CD4-positive, CD25-positive, alpha-beta regulatory T cell (primary cell): ENCODE results near the gene CDC37L1. TPM values are rescaled to one million over a fixed set of nuclear protein-coding genes. Genes with fewer than 3 reads are reported as not detected.
"Not testable (repeated sequence)": the region's sequence is repeated elsewhere in the genome, so short reads cannot be mapped to it uniquely, and the experiment has no call there.

Experiments
- ATAC-seq, 2 donors: fragments of 150-1000 bp; cut with Tn5 transposase; one replicate each; pipeline ENCODE4 v1.10.0; 2021; ENCODE audit warnings: low read depth in 2 of 2, moderate number of reproducible peaks in 2 of 2, moderate library complexity in 1 of 2
- DNase-seq, 3 donors: peaks; one replicate each; pipeline versions ENCODE4 v3.0.0 to v3.0.0-alpha.2; 2012 to 2022; ENCODE audit warnings: mixed read lengths in 1 of 3
- H3K27ac ChIP-seq: one replicate; pipeline ENCODE4 v1.7.0; 2013; ENCODE audit warnings: mild to moderate bottlenecking, low read length; ENCODE audit not compliant: insufficient read depth, poor library complexity, severe bottlenecking
- H3K27me3 ChIP-seq: one replicate; pipeline ENCODE4 v1.7.0; 2013; ENCODE audit warnings: low read length; ENCODE audit not compliant: control insufficient read depth, insufficient read depth
- H3K36me3 ChIP-seq: one replicate; pipeline ENCODE4 v1.7.0; 2013; ENCODE audit warnings: mild to moderate bottlenecking, low read length, moderate library complexity; ENCODE audit not compliant: control insufficient read depth, insufficient read depth
- H3K4me1 ChIP-seq: 2 replicates; pipeline ENCODE4 v1.7.0; 2013; ENCODE audit warnings: mild to moderate bottlenecking, low read length; ENCODE audit not compliant: insufficient read depth, control insufficient read depth, poor library complexity, severe bottlenecking
- H3K4me3 ChIP-seq: one replicate; pipeline ENCODE4 v1.7.0; 2013; ENCODE audit warnings: low read depth, mild to moderate bottlenecking, low read length, moderate library complexity
- H3K9me3 ChIP-seq, 2 experiments: 1 replicate in 1 of 2; 2 replicates in 1 of 2; pipeline ENCODE4 v1.7.0; 2013; ENCODE audit warnings: low read length in 2 of 2, mild to moderate bottlenecking in 1 of 2, moderate library complexity in 1 of 2; ENCODE audit not compliant: control insufficient read depth in 2 of 2
- H3K27ac Mint-ChIP-seq, 3 donors: one replicate each; pipeline ENCODE4 v1.8.0; 2020 to 2022; ENCODE audit warnings: mild to moderate bottlenecking in 3 of 3, mixed read lengths in 3 of 3, moderate library complexity in 2 of 3
- H3K27me3 Mint-ChIP-seq: one replicate; pipeline ENCODE4 v1.8.0; 2022; ENCODE audit warnings: mild to moderate bottlenecking, mixed read lengths
- H3K36me3 Mint-ChIP-seq: one replicate; pipeline ENCODE4 v1.8.0; 2020; ENCODE audit warnings: mixed read lengths
- H3K4me1 Mint-ChIP-seq, 4 donors: one replicate each; pipeline ENCODE4 v1.8.0; 2020 to 2022; ENCODE audit warnings: mixed read lengths in 4 of 4, mild to moderate bottlenecking in 1 of 4
- H3K4me3 Mint-ChIP-seq, 4 donors: one replicate each; pipeline ENCODE4 v1.8.0; 2020 to 2022; ENCODE audit warnings: mild to moderate bottlenecking in 4 of 4, mixed read lengths in 4 of 4, moderate library complexity in 3 of 4
- H3K9me3 Mint-ChIP-seq, 7 donors: one replicate each; pipeline ENCODE4 v1.8.0; 2020 to 2022; ENCODE audit warnings: mixed read lengths in 7 of 7, mild to moderate bottlenecking in 3 of 7, moderate library complexity in 2 of 7
- polyA plus RNA-seq, 4 donors: library from polyadenylated mRNA; unstranded; fragments of 300-500 nt; fragmentation: Illumina TruSeq; gene quantifications; one replicate each; pipeline ENCODE4 v1.2.3, GENCODE V29; 2021
- total RNA-seq: library from RNA; stranded (reverse); gene quantifications from one replicate; pipeline ENCODE4 v1.2.3, GENCODE V29; 2022

CDC37L1 gene
- total and polyA plus RNA-seq, 5 donors from 2014 or later = 14.3 to 27.3 (median 22.9) TPM

DNA sequence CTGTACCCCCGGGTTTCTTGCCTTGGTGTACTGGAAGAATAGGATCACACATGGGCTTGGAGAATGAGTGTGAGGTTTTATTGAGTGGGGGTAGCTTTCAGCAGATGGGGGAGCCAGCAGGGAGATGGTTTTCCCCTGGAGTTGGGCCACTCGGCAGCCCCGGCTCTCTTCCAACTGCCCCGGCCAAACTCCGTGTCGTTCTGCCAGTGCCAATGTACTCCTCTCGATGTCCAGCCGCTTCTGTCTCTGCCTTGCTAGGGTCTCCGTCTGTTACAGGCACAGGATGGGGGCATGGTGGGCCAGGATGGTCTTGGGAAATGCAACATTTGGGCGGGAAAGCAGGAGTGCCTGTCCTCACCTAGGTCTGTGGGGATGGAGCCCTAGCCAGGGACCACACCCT is 24.8 kb upstream of the CDC37L1 start:
- Mint-ChIP-seq H3K36me3 (peaks cover 4% of the 10 kb centered on the region), H3K4me1 (peaks cover 0 to 7% (median 0%) of the 10 kb centered on the region in 4 donors), H3K4me3 (no peak overlapping the region), H3K27ac (no peak overlapping the region), H3K9me3 (no peaks in the 10 kb centered on the region), H3K27me3 (peaks cover 9% of the 10 kb centered on the region)
- ATAC-seq = no peak
- Histone ChIP-seq H3K9me3 (no peaks in the 10 kb centered on the region), H3K36me3 (no peaks in the 10 kb centered on the region), H3K4me1 (no peaks in the 10 kb centered on the region), H3K4me3 (no peak overlapping the region), H3K27ac (no peak overlapping the region), H3K27me3 (peaks cover 2% of the 10 kb centered on the region)
- DNase-seq = no peak

DNA sequence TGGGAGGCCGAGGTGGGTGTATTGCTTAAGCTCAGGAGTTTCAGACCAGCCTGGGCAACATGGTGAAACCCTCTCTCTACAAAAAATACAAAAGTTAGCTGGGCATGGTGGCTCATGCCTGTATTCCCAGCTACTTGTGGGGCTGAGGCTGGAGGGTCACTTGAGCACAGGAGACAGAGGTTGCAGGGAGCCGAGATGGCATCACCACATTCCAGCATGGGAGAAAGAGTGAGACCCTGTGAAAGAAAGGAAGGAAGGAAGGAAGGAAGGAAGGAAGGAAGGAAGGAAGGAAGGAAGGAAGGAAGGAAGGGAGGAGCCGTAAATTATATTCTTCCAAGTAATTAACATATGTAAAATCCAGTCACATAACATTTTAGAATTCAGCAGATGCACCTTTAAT is 23.2 kb upstream of the CDC37L1 start:
- not testable (repeated sequence) for H3K9me3 Mint-ChIP-seq, H3K4me1 ChIP-seq, H3K4me3 ChIP-seq, H3K4me1 Mint-ChIP-seq, H3K27me3 ChIP-seq, H3K27ac ChIP-seq, H3K27me3 Mint-ChIP-seq, H3K36me3 ChIP-seq, H3K9me3 ChIP-seq, H3K27ac Mint-ChIP-seq, DNase-seq, ATAC-seq, H3K36me3 Mint-ChIP-seq
- H3K4me3 Mint-ChIP-seq = peak overlapping the region in 1 of 4 donors; percentile 74

- no peak for ATAC-seq
- Mint-ChIP-seq H3K27ac (no peak overlapping the region), H3K9me3 (no peaks in the 10 kb centered on the region), H3K27me3 (peaks cover 5% of the 10 kb centered on the region), H3K4me3 (no peak overlapping the region), H3K4me1 (peaks cover 3 to 11% (median 5%) of the 10 kb centered on the region in 4 donors), H3K36me3 (peaks cover 4% of the 10 kb centered on the region)
- Histone ChIP-seq H3K4me3 (no peak overlapping the region), H3K9me3 (no peaks in the 10 kb centered on the region), H3K27ac (no peak overlapping the region), H3K36me3 (no peaks in the 10 kb centered on the region), H3K4me1 (peaks cover 3% of the 10 kb centered on the region), H3K27me3 (no peaks in the 10 kb centered on the region)
- DNase-seq = no peak
Observed at GRCh38 chr9:4656621-4657020, 22.7 kb upstream of the CDC37L1 start.

DNA sequence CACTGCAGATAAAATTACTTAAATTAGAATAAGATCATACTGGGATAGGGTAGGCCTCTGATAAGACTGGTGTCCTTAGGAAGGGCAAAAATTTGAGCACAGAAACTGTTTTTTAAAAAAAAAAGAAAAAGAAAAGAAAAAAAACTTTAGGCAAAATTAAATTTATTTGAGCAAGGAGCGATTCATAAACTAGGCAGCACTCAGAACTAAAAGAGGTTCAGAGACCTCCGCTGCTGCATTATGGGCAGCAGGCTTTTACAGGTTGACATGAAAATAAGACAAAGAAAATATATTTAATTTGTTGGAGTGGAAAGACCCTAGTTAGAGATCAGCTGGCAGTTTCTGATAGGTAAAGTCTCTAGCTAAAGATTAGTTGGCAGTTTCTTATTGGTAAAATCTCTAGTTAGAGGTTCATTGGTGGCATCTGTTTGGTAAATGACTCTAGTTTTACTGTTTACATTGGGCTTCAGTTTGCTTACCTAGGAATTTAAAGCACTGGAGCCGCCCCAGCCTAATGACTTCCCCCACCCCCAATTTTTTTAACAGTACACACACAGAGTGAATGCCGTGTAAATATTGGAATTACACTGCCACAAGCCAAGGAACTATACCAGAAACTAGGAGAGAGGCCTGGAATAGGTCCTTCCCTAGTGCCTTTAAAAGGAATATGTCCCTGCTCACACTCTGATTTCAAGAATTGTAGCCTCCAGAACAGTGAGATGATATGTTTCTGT is 21.8 kb upstream of the CDC37L1 start:
- peaks cover 8 to 18% (median 10%) of the 10 kb centered on the region in 4 donors for H3K4me1 Mint-ChIP-seq
- no peaks in the 10 kb centered on the region for H3K27me3 ChIP-seq
- peaks cover 5% of the 10 kb centered on the region for H3K27me3 Mint-ChIP-seq

GRCh38 chr9:4660665-4661064 is 18.7 kb upstream of the CDC37L1 start:
- not testable (repeated sequence) for H3K27ac ChIP-seq, H3K27ac Mint-ChIP-seq, H3K27me3 Mint-ChIP-seq, H3K27me3 ChIP-seq, H3K9me3 ChIP-seq, H3K9me3 Mint-ChIP-seq, ATAC-seq, H3K36me3 Mint-ChIP-seq, H3K4me3 ChIP-seq, DNase-seq, H3K36me3 ChIP-seq
- Mint-ChIP-seq H3K4me3 (peak overlapping the region in 2 of 4 donors; percentile 96 to 100), H3K4me1 (peaks cover 29 to 46% (median 38%) of the 10 kb centered on the region in 4 donors)
- peaks cover 39% of the 10 kb centered on the region for H3K4me1 ChIP-seq

More for the DNA sequence above, 21.8 kb upstream of the CDC37L1 start:
- Histone ChIP-seq H3K36me3 (no peaks in the 10 kb centered on the region), H3K27ac (no peak overlapping the region), H3K4me1 (peaks cover 9% of the 10 kb centered on the region), H3K9me3 (no peaks in the 10 kb centered on the region), H3K4me3 (no peak overlapping the region)
- no peak for DNase-seq
- no peak for ATAC-seq
- peaks cover 4% of the 10 kb centered on the region for H3K36me3 Mint-ChIP-seq
- no peak overlapping the region for H3K4me3 Mint-ChIP-seq
- H3K27ac Mint-ChIP-seq = no peak overlapping the region
- H3K9me3 Mint-ChIP-seq = no peaks in the 10 kb centered on the region

DNA sequence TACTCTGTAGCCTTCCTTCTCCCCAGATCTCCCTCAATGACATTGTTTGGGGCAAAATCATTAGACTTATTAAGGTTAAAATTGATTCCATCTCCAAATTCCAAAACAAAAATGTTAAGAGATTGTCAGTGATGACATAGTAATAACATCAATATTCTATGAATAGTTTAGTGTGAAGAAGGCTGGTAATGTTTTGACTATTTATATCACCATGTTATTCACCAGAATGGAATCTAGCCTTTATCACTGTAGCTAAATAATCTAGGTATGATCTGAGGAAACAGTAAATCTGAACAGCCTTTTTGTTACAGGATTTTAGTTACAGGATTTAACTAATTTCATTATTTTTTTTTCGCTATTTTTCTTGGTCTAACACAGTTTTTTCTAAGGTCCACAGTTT is 18.2 kb upstream of the CDC37L1 start:
- H3K27me3 ChIP-seq = no peaks in the 10 kb centered on the region
- DNase-seq = no peak
- H3K9me3 ChIP-seq = no peaks in the 10 kb centered on the region
- Mint-ChIP-seq H3K27me3 (no peaks in the 10 kb centered on the region), H3K9me3 (no peaks in the 10 kb centered on the region), H3K4me3 (peak overlapping the region; percentile 94 to 100 (median 96)), H3K27ac (peak overlapping the region; percentile 93 to 98 (median 97)), H3K36me3 (no peaks in the 10 kb centered on the region), H3K4me1 (peaks cover 34 to 51% (median 43%) of the 10 kb centered on the region in 4 donors)
- H3K4me3 ChIP-seq = peak overlapping the region; percentile 87
- H3K4me1 ChIP-seq = peaks cover 44% of the 10 kb centered on the region
- no peaks in the 10 kb centered on the region for H3K36me3 ChIP-seq
- peak overlapping the region; percentile 72 for H3K27ac ChIP-seq
- no peak for ATAC-seq

GRCh38 chr9:4661611-4662010 is 17.8 kb upstream of the CDC37L1 start:
- Histone ChIP-seq H3K27ac (peak overlapping the region; percentile 72), H3K4me1 (peaks cover 49% of the 10 kb centered on the region), H3K27me3 (no peaks in the 10 kb centered on the region), H3K36me3 (no peaks in the 10 kb centered on the region), H3K4me3 (peak overlapping the region; percentile 87), H3K9me3 (no peaks in the 10 kb centered on the region)
- Mint-ChIP-seq H3K36me3 (no peaks in the 10 kb centered on the region), H3K4me1 (peaks cover 39 to 55% (median 46%) of the 10 kb centered on the region in 4 donors), H3K4me3 (peak overlapping the region; percentile 94 to 100 (median 96)), H3K27ac (peak overlapping the region; percentile 93 to 98 (median 97)), H3K27me3 (no peaks in the 10 kb centered on the region), H3K9me3 (no peaks in the 10 kb centered on the region)
- DNase-seq = peak in 1 of 3 donors; percentile 47
- no peak for ATAC-seq
